Spinal cord (tissue), 10 donors: ENCODE results near the gene COBL. TPM values are rescaled to one million over a fixed set of nuclear protein-coding genes. Genes with fewer than 3 reads are reported as not detected.

Source experiments
- DNase-seq, 6 donors: peaks; one replicate each; pipeline versions ENCODE4 v3.0.0 to v3.0.0-alpha.2; 2013 to 2015; ENCODE audit warnings: low spot score in 6 of 6, low read depth in 4 of 6
- H3K27ac ChIP-seq: one replicate; pipeline ENCODE4 v1.5.1; 2013; ENCODE audit warnings: low read depth, low read length, control low read depth
- H3K27me3 ChIP-seq: one replicate; pipeline ENCODE4 v1.6.1; 2013; ENCODE audit warnings: low read length; ENCODE audit not compliant: control insufficient read depth, insufficient read depth
- H3K36me3 ChIP-seq: one replicate; pipeline ENCODE4 v1.6.1; 2013; ENCODE audit warnings: low read length; ENCODE audit not compliant: control insufficient read depth, insufficient read depth
- H3K4me1 ChIP-seq: one replicate; pipeline ENCODE4 v1.6.1; 2013; ENCODE audit warnings: low read length; ENCODE audit not compliant: control insufficient read depth, insufficient read depth
- H3K4me3 ChIP-seq: one replicate; pipeline ENCODE4 v1.5.1; 2013; ENCODE audit warnings: low read depth, low read length, control low read depth
- H3K9me3 ChIP-seq: one replicate; pipeline ENCODE4 v1.6.1; 2013; ENCODE audit warnings: low read length; ENCODE audit not compliant: control insufficient read depth, insufficient read depth
- WGBS: methylation state at CpG from one replicate; pipeline ENCODE4 v1.1.5; 2013; ENCODE audit warnings: missing lambda C conversion rate; ENCODE audit not compliant: insufficient coverage; 5-methylcytosine and 5-hydroxymethylcytosine counted together
- polyA plus RNA-seq, 2 donors: library from polyadenylated mRNA; unstranded; fragments of 120-200 nt; gene quantifications; one replicate each; pipeline ENCODE4 v1.2.1, GENCODE V29; 2013; ENCODE audit not compliant: insufficient read length in 2 of 2
- total RNA-seq, 2 donors: library from RNA; depleted of rRNA in 1 of 2; stranded (reverse); fragments of 120-200 nt in 1 of 2; fragments of >200 nt in 1 of 2; gene quantifications; one replicate each; pipeline versions ENCODE4 v1.2.3 to v1.2.4, GENCODE V29; 2013 to 2014
- donor health status: healthy.

The COBL gene
- total and polyA plus RNA-seq, 4 donors: 3.8 to 7.8 (median 5.1) TPM

DNA sequence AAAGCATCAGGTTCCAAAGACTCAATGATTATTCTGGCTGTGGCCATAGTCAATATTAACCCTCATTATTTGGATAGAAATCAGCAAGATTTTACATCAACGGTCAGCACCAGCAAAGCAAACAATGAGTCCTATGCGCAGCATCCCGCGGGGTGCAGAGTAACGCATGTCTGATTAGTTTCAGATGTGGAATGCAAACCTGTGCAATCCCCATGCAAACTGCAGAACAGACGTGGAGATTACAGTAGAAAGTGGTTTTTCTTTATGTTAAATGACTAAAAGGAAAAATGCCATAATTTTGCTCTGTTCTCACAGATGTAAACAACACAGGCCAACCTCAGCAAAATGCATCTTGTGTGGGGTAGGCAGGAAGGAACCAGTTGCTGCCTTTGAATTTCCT lies 275.8 kb downstream of the COBL start:
- no peak overlapping the region for H3K27ac ChIP-seq
- H3K9me3 ChIP-seq: no peaks in the 10 kb centered on the region
- no peaks in the 10 kb centered on the region for H3K36me3 ChIP-seq
- no peak overlapping the region for H3K4me3 ChIP-seq
- H3K27me3 ChIP-seq: no peaks in the 10 kb centered on the region
- peak in 1 of 6 donors; percentile 44 for DNase-seq
- no CpG with 5 or more reads among the region's 6 CpGs for WGBS
- no peaks in the 10 kb centered on the region for H3K4me1 ChIP-seq

DNA sequence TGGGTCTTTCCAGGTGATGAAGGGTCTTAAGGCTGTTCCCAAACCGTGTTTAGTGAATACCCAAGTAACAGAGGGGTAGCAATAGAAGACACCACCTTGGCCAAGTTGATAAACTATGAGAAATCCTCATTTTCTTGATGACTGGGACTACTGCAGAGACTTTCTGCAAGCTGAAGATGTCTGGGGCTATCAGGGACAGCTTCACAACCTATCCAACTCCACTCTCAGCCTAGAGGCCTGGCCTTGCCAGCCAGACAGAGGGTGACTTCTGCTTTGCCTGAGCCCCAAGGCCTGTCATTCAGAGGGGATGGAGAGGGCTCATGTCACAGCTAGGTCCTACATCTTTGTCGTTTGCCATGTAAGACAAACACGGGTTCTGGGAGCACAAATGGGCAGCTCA lies 278.0 kb downstream of the COBL start:
- Histone ChIP-seq H3K27me3 (no peaks in the 10 kb centered on the region), H3K36me3 (no peaks in the 10 kb centered on the region), H3K27ac (no peak overlapping the region), H3K9me3 (no peaks in the 10 kb centered on the region), H3K4me1 (peaks cover 14% of the 10 kb centered on the region), H3K4me3 (no peak overlapping the region)
- 96% methylated on average over 3 of the region's 3 CpGs for WGBS
- DNase-seq: no peak

DNA sequence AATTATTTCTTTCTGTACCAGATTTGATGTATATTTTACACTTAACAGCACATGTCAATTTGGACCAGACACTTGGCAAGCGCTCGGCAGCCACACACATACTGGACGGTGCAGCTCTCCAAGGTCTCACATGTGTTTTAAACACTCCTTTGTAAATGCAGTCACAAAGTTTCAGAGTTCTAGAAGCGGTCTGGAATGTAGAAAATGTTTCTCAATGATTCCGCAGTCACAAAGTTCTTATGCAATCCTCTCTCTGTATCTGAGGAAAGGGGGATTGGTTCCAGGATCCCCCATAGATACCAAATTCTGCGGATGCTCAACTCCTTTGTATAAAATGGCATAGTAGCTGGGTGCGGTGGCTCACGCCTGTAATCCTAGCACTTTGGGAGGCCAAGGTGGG lies 280.9 kb downstream of the COBL start:
- no peaks in the 10 kb centered on the region for H3K36me3 ChIP-seq
- no peak overlapping the region for H3K27ac ChIP-seq
- H3K4me3 ChIP-seq: no peak overlapping the region
- peaks cover 18% of the 10 kb centered on the region for H3K4me1 ChIP-seq
- no peaks in the 10 kb centered on the region for H3K9me3 ChIP-seq
- no peaks in the 10 kb centered on the region for H3K27me3 ChIP-seq
- WGBS: 71% methylated on average over 2 of the region's 8 CpGs
- no peak for DNase-seq

DNA sequence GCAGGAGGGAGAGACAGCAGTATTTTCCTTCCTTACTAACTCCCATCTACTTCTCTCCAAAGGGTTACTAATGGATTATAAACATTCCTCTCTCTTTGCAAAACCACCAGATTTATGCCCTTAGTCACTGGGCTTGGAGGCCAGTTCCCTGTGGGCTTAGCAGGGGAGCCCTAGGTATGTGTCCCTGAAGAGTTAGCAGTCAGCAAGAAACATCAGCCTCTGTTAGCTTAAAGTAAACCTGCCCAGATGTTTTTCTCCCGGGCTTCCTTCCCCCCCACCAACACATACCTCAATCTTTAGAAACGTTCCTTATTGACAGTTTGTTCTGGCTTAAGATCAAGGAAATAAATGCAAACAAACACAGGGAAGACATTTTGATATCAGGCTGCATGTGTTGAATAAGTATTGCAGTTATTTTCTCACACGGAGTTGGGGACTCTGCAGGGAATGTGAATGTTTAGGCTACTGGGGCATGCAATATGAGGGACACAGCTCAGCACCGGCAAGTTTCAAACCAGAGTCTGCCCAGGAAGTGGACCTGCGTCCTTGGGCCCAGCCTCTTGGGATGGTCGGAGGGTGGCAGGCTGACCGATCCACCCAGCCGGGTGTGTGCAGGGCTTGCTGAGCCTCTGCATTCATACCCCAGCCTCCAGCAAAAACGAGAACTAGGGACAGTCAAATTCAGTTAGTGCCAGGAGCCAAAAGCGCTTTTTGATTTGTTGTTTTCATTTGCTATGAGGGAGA lies 281.9 kb downstream of the COBL start:
- Histone ChIP-seq H3K9me3 (no peaks in the 10 kb centered on the region), H3K27ac (no peak overlapping the region), H3K36me3 (no peaks in the 10 kb centered on the region), H3K27me3 (no peaks in the 10 kb centered on the region), H3K4me1 (peaks cover 18% of the 10 kb centered on the region), H3K4me3 (no peak overlapping the region)
- DNase-seq: peak in 1 of 6 donors; percentile 35
- WGBS: 56% methylated on average over 6 of the region's 10 CpGs

DNA sequence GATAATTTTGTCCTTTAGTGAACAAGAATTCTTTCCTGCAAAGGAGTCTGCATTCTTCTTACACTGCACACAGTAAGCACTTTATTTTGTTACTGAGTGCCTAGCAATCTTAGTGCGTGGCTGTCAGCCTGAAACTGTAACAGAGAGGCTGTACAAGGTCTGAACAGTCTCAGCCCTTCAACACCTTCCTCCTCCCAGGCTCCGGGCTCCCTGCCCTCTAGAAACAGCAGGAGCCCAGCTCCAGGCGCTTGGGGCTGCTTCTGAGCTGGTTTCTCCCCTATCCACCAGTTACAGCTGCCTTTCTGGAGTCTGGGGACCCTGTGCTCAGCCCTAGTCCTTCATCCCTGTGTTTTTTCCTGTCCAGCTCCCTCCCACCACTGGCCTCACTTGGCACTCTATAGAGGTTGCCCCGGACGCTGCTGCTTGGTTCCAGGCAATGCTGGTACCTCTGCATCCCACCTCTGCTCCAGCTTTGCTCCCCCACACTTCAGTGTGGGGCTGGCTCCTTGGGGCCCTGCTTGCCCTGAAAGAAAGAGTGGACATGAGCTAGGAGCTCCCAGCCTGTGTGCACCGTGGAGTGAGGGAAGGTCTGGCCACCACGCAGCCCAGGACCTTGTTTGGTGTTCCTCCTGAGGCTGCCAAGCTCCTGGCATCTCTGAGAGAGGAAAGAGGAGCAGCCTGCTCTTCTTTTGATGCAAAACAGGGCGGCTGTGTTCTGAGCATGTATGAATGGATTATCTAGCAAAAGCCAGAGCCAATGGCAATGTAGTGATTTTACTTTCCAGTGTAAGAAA lies 282.7 kb downstream of the COBL start:
- WGBS: 37% methylated on average over 8 of the region's 8 CpGs
- no peaks in the 10 kb centered on the region for H3K9me3 ChIP-seq
- no peak overlapping the region for H3K4me3 ChIP-seq
- H3K36me3 ChIP-seq: no peaks in the 10 kb centered on the region
- no peak overlapping the region for H3K27ac ChIP-seq
- peak in 3 of 6 donors; percentile 14 to 75 (median 43) for DNase-seq
- peaks cover 18% of the 10 kb centered on the region for H3K4me1 ChIP-seq
- no peaks in the 10 kb centered on the region for H3K27me3 ChIP-seq

DNA sequence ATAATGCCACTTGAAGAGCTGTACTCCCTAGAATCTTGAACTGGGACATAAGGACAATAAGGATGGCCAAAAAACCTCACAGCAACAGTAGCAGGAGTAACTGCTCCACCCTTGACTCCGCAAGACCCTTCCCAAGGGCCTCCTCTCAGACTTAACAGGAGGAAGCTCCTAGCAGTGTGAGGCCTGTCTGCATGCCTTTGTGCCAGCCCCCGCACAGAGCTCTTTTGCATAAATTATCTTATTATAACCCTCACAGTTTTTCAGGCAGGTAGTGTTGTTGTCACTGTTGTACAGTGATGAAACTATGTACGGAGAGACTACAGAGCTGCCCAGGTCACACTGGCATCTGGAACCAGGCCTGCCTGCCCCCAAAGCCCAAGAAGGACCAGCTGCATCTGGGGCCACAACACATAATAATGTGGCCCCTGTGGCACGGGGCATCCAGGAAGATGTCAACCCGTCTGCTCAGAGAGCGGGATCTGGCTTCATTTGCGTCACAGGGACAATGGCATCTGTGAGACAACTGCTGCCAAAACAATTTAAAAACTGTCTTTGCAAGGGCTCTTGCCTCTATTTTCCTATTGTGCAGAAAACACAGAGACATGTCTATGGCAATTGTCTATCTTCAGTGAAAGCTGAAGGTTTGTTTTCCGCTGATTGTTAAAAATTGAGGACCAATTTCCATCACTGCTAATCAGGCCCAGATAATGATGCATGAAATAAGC lies 284.7 kb downstream of the COBL start:
- H3K27ac ChIP-seq: no peak overlapping the region
- peak in 2 of 6 donors; percentile 34 to 77 for DNase-seq

DNA sequence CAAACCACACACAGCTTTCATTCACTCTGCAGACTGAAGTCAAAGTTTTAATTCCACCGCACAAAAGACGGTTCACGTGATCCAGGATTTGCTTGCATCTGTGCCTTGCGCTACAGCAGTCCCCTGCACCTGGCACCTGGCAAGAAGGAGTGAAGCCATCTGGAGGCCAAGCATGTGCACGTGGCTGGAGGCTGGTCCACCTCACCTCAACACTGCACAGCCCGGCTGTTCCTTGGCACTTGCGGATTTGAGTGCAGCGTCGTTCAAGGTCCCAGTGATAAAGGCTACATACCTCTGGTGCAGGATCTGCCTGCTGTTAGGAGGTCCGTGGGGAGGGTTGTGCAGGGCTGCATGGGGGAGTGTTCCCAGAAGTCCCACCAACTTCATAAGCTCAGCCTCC lies 285.4 kb downstream of the COBL start:
- no peak overlapping the region for H3K27ac ChIP-seq
- no peak overlapping the region for H3K4me3 ChIP-seq
- no peaks in the 10 kb centered on the region for H3K9me3 ChIP-seq
- H3K4me1 ChIP-seq: peaks cover 18% of the 10 kb centered on the region
- 87% methylated on average over 5 of the region's 10 CpGs for WGBS
- H3K36me3 ChIP-seq: peaks cover 6% of the 10 kb centered on the region
- no peaks in the 10 kb centered on the region for H3K27me3 ChIP-seq
- no peak for DNase-seq

More for the DNA sequence above, 284.7 kb downstream of the COBL start:
- 77% methylated on average over 6 of the region's 8 CpGs for WGBS
- Histone ChIP-seq H3K27me3 (no peaks in the 10 kb centered on the region), H3K4me1 (peaks cover 18% of the 10 kb centered on the region), H3K36me3 (peaks cover 4% of the 10 kb centered on the region), H3K4me3 (no peak overlapping the region), H3K9me3 (no peaks in the 10 kb centered on the region)

DNA sequence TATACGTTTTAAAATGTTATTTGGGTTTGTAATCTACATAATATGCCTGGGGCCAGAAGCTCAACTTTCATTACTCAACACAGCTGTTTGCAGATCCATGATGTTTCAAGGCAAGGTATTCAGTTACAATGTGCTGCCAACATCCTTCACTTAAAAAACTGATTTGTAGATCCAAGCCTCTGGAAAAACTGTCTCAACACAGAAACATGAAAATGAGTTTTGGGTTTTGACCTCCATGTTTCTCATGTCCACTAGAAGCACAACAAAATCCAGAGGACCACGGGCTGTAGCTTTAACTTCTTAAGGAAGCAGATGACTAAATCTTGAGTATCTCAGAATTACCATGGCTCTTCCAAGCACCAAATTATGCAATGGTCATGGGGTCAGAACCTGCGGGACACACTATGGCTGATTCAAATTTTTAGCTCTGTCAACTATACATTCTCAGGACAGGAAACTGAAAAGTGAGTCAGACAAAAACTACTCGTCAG lies 286.9 kb downstream of the COBL start:
- H3K27ac ChIP-seq: no peak overlapping the region
- H3K9me3 ChIP-seq: no peaks in the 10 kb centered on the region
- H3K4me3 ChIP-seq: no peak overlapping the region
- peaks cover 15% of the 10 kb centered on the region for H3K4me1 ChIP-seq
- WGBS: 100% methylated on average over 1 of the region's 4 CpGs
- peaks cover 9% of the 10 kb centered on the region for H3K36me3 ChIP-seq
- H3K27me3 ChIP-seq: no peaks in the 10 kb centered on the region
- no peak for DNase-seq

DNA sequence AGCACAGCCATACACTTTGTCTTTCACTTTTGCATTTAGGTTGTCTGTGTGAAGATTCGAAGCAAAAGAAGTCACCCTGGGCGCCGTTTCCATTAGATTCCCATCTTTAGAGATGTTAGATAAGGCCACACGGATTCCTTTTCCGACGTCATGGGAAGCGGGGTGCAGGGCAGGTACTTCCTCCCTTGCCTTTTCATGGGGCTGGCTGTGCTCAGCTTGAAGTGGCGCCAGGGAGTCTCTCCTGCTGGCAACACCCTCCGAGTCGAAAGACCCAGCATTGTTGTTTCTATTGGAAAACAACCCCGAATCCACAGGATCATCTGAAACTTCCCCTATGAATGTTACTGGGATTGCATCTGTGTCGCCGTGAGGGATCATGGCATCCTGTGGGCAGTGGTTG lies 287.5 kb downstream of the COBL start:
- Histone ChIP-seq H3K27ac (no peak overlapping the region), H3K27me3 (no peaks in the 10 kb centered on the region), H3K9me3 (no peaks in the 10 kb centered on the region), H3K36me3 (peaks cover 10% of the 10 kb centered on the region), H3K4me3 (no peak overlapping the region), H3K4me1 (peaks cover 9% of the 10 kb centered on the region)
- no peak for DNase-seq
- WGBS: 91% methylated on average over 11 of the region's 13 CpGs
